ENCODE measurements around the gene OASL. TPM values are rescaled to one million over a fixed set of nuclear protein-coding genes. Genes with fewer than 3 reads are reported as not detected.

Gene OASL
- total and polyA plus RNA-seq, 2 donors from 2014 or later: 1.0 TPM

- peaks cover 0 to 27% (median 13%) of the 10 kb centered on the region in 3 donors for H3K4me1 ChIP-seq (ENCODE audit: control insufficient read depth in 2 of 3, insufficient read depth in 2 of 3, low read depth in 1 of 3, low read length in 3 of 3)
- H3K27ac ChIP-seq (ENCODE audit: low read depth in 2 of 2, low read length in 2 of 2): peak overlapping the region; percentile 90 to 91
- no peaks in the 10 kb centered on the region for H3K9me3 ChIP-seq (ENCODE audit: control insufficient read depth in 2 of 3, insufficient read depth in 1 of 3, low read length in 3 of 3)
- peak; percentile 55 to 86 (median 81) for DNase-seq
- H3K27me3 ChIP-seq (ENCODE audit: control insufficient read depth, insufficient read depth, low read length): no peaks in the 10 kb centered on the region
- no peak for FAIRE-seq
- H3K9ac ChIP-seq (ENCODE audit: low read length in 3 of 3): peak overlapping the region in 2 of 3 donors; percentile 18 to 61
- H3K36me3 ChIP-seq (ENCODE audit: control insufficient read depth in 2 of 3, insufficient read depth in 3 of 3, low read length in 3 of 3): peaks cover 0 to 5% (median 0%) of the 10 kb centered on the region in 3 donors
- H3K4me3 ChIP-seq (ENCODE audit: low read length in 3 of 3): peak overlapping the region; percentile 46 to 90 (median 62)
- intact Hi-C loops (cut with DNase I): no loop called here
- no peak for TF ChIP-seq CTCF (IDR thresholded peaks at IDR 0.05; ENCODE audit: borderline replicate concordance, extremely low read depth, insufficient read depth)
Measured at GRCh38 chr12:120980800-120981368, 58.2 kb downstream of the OASL start.

GRCh38 chr12:120979862-120980696, 59.0 kb downstream of the OASL start:
- FAIRE-seq (no peak), DNase-seq (peak in 4 of 5 donors; percentile 58 to 75 (median 68))
- TF ChIP-seq CTCF (IDR thresholded peaks at IDR 0.05; ENCODE audit: borderline replicate concordance, extremely low read depth, insufficient read depth): no peak
- Histone ChIP-seq H3K27ac (ENCODE audit: low read depth in 2 of 2, low read length in 2 of 2) (peak overlapping the region; percentile 90 to 91), H3K4me1 (ENCODE audit: control insufficient read depth in 2 of 3, insufficient read depth in 2 of 3, low read depth in 1 of 3, low read length in 3 of 3) (peaks cover 0 to 27% (median 13%) of the 10 kb centered on the region in 3 donors), H3K9me3 (ENCODE audit: control insufficient read depth in 2 of 3, insufficient read depth in 1 of 3, low read length in 3 of 3) (no peaks in the 10 kb centered on the region), H3K36me3 (ENCODE audit: control insufficient read depth in 2 of 3, insufficient read depth in 3 of 3, low read length in 3 of 3) (peaks cover 0 to 5% (median 0%) of the 10 kb centered on the region in 3 donors), H3K9ac (ENCODE audit: low read length in 3 of 3) (peak overlapping the region in 2 of 3 donors; percentile 18 to 94), H3K4me3 (ENCODE audit: low read length in 3 of 3) (peak overlapping the region; percentile 56 to 90 (median 72)), H3K27me3 (ENCODE audit: control insufficient read depth, insufficient read depth, low read length) (no peaks in the 10 kb centered on the region)
- intact Hi-C loops (cut with DNase I): loop anchor here (10.0 kb wide), 1 partner anchor 245 kb away; no protein-coding TSS in a partner anchor

GRCh38 chr12:120979220-120979861, 59.7 kb downstream of the OASL start:
- no peaks in the 10 kb centered on the region for H3K9me3 ChIP-seq (ENCODE audit: control insufficient read depth in 2 of 3, insufficient read depth in 1 of 3, low read length in 3 of 3)
- H3K27me3 ChIP-seq (ENCODE audit: control insufficient read depth, insufficient read depth, low read length): no peaks in the 10 kb centered on the region
- peaks cover 0 to 5% (median 0%) of the 10 kb centered on the region in 3 donors for H3K36me3 ChIP-seq (ENCODE audit: control insufficient read depth in 2 of 3, insufficient read depth in 3 of 3, low read length in 3 of 3)
- H3K4me3 ChIP-seq (ENCODE audit: low read length in 3 of 3): peak overlapping the region; percentile 56 to 90 (median 72)
- intact Hi-C loops (cut with DNase I): loop anchor here (10.0 kb wide), 1 partner anchor 245 kb away; no protein-coding TSS in a partner anchor
- H3K4me1 ChIP-seq (ENCODE audit: control insufficient read depth in 2 of 3, insufficient read depth in 2 of 3, low read depth in 1 of 3, low read length in 3 of 3): peaks cover 0 to 27% (median 13%) of the 10 kb centered on the region in 3 donors
- peak overlapping the region; percentile 90 to 92 for H3K27ac ChIP-seq (ENCODE audit: low read depth in 2 of 2, low read length in 2 of 2)
- TF ChIP-seq CTCF (IDR thresholded peaks at IDR 0.05; ENCODE audit: borderline replicate concordance, extremely low read depth, insufficient read depth): no peak
- H3K9ac ChIP-seq (ENCODE audit: low read length in 3 of 3): peak overlapping the region; percentile 18 to 94 (median 19)
- FAIRE-seq (no peak), DNase-seq (no peak)

Measured in kidney (tissue), 14 donors.